ENCODE results near the gene DNAH14. TPM values are rescaled to one million over a fixed set of nuclear protein-coding genes. Genes with fewer than 3 reads are reported as not detected.

The DNAH14 gene
- total RNA-seq, 2 donors from 2014 or later, result 2.6 to 5.6 TPM

GRCh38 chr1:225422031-225422605 is 492.6 kb downstream of the DNAH14 start:
- Mint-ChIP-seq H3K4me1 (ENCODE audit: low read depth) (peaks cover 44% of the 10 kb centered on the region), H3K36me3 (ENCODE audit: insufficient read depth in 2 of 2) (peaks cover 3 to 28% of the 10 kb centered on the region in 2 donors), H3K9me3 (no peaks in the 10 kb centered on the region), H3K27ac (peak overlapping the region; percentile 68), H3K27me3 (ENCODE audit: low read depth) (no peaks in the 10 kb centered on the region), H3K4me3 (no peak overlapping the region)
- ATAC-seq (replicated peaks in 1 of 2) (no peak), DNase-seq (no peak)

DNA sequence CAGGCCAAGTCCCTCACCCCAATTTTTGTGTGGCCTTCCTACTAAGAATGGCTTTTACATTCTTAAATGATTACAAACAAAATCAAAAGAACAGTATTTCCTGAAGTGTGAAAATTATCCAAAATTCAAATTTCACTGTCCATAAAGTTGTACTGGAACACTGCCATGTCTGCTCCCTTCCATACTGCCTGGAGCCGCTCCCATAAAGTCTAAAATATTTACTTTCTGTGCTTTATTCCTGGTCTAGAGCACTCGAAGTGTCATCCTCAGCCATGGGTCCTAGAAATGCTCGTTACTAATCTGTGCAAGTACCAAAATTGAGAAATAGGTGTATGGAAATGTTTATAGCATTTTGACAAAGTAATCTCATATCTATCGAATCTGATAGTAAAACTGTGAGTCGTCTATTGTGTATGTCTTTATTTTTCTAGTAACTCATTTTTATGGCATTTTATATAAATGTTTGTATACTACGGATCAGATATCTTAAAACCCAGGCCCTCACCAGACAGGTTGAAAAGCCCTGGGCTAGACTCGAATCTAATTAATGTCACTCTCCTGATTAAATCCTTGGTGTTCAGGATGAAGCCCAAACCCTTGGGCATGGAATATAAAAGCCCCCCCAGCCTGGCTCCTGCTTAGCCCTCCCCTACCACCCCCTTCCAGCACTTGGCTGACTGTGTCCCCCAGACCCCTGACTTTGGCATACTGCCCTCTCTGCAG is 493.5 kb downstream of the DNAH14 start:
- DNase-seq (no peak), ATAC-seq (replicated peaks in 1 of 2) (no peak)
- no peaks in the 10 kb centered on the region for H3K9me3 Mint-ChIP-seq
- no peaks in the 10 kb centered on the region for H3K27me3 Mint-ChIP-seq (ENCODE audit: low read depth)
- peak overlapping the region; percentile 68 for H3K27ac Mint-ChIP-seq
- peaks cover 3 to 23% of the 10 kb centered on the region in 2 donors for H3K36me3 Mint-ChIP-seq (ENCODE audit: insufficient read depth in 2 of 2)
- H3K4me1 Mint-ChIP-seq (ENCODE audit: low read depth), result peaks cover 44% of the 10 kb centered on the region
- H3K4me3 Mint-ChIP-seq, result peak overlapping the region; percentile 12 to 95

GRCh38 chr1:225423518-225423855 is 494.0 kb downstream of the DNAH14 start:
- H3K4me1 Mint-ChIP-seq (ENCODE audit: low read depth), result peaks cover 44% of the 10 kb centered on the region
- DNase-seq, result no peak
- peak overlapping the region; percentile 0 for H3K27ac Mint-ChIP-seq
- no peak for ATAC-seq (replicated peaks in 1 of 2)
- peak overlapping the region; percentile 12 to 95 for H3K4me3 Mint-ChIP-seq
- H3K9me3 Mint-ChIP-seq, result no peaks in the 10 kb centered on the region
- peaks cover 1 to 19% of the 10 kb centered on the region in 2 donors for H3K36me3 Mint-ChIP-seq (ENCODE audit: insufficient read depth in 2 of 2)
- no peaks in the 10 kb centered on the region for H3K27me3 Mint-ChIP-seq (ENCODE audit: low read depth)

- no peaks in the 10 kb centered on the region for H3K9me3 Mint-ChIP-seq
- DNase-seq (no peak), ATAC-seq (replicated peaks in 1 of 2) (no peak)
- H3K36me3 Mint-ChIP-seq (ENCODE audit: insufficient read depth in 2 of 2), result peaks cover 1 to 15% of the 10 kb centered on the region in 2 donors
- H3K27me3 Mint-ChIP-seq (ENCODE audit: low read depth), result no peaks in the 10 kb centered on the region
- peaks cover 54% of the 10 kb centered on the region for H3K4me1 Mint-ChIP-seq (ENCODE audit: low read depth)
- H3K27ac Mint-ChIP-seq, result peak overlapping the region; percentile 30
- peak overlapping the region; percentile 88 to 95 for H3K4me3 Mint-ChIP-seq
Observed at GRCh38 chr1:225424562-225425200, 495.2 kb downstream of the DNAH14 start.

- Mint-ChIP-seq H3K27me3 (ENCODE audit: low read depth) (no peaks in the 10 kb centered on the region), H3K27ac (peak overlapping the region; percentile 81), H3K4me1 (ENCODE audit: low read depth) (peaks cover 60% of the 10 kb centered on the region), H3K36me3 (ENCODE audit: insufficient read depth in 2 of 2) (peaks cover 1 to 14% of the 10 kb centered on the region in 2 donors), H3K9me3 (no peaks in the 10 kb centered on the region), H3K4me3 (peak overlapping the region; percentile 88 to 95)
- ATAC-seq (replicated peaks in 1 of 2) (no peak), DNase-seq (no peak)
Observed at GRCh38 chr1:225425201-225425786, 495.8 kb downstream of the DNAH14 start.

GRCh38 chr1:225426395-225427234 is 497.1 kb downstream of the DNAH14 start:
- peaks cover 61% of the 10 kb centered on the region for H3K4me1 Mint-ChIP-seq (ENCODE audit: low read depth)
- no peaks in the 10 kb centered on the region for H3K27me3 Mint-ChIP-seq (ENCODE audit: low read depth)
- H3K9me3 Mint-ChIP-seq, result no peaks in the 10 kb centered on the region
- H3K4me3 Mint-ChIP-seq, result peak overlapping the region; percentile 88 to 95
- DNase-seq (peak; percentile 29 to 33), ATAC-seq (replicated peaks in 1 of 2) (peak in 1 of 2 donors; percentile 6)
- peaks cover 1 to 8% of the 10 kb centered on the region in 2 donors for H3K36me3 Mint-ChIP-seq (ENCODE audit: insufficient read depth in 2 of 2)
- peak overlapping the region; percentile 79 for H3K27ac Mint-ChIP-seq

DNA sequence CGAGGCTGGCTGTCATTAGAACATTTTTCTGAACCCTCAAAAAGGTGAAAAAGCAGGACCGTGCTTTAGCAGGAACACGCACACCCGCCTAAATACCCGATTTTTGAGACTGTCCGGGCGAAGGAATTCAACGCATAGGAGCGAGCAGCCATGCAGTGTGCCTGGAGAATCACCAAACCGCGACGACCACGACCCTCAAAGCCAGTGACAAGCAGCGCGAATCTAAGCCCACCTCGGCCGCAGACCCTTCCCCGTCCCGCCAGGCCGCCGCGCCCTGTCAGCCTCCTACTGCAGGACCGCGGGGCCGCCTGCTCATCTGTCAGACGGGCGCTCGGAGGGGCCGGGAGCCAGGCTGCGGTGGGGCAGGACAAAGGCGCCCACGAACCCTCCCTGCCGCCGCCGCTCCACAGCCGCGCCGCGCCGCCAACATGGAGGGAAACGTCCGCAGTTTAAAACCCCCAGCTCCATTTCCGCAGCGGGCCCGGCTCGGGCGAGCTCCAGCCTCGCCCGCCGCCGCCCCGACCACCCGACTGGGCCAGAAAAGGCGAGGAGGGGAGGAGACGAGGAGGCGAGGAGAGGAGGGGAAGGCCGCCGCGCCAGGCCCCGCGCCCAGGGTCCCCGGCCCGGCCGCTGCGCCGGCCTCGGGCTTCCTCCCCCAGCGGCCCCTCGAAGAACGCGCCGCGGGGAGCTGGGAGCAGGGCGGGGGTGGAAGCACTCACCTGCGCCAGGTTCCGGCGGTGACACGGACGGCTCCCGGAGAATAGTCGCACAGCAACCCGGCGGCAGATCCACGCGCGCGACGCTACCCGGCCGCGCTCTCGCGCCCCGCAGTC is 498.0 kb downstream of the DNAH14 start, which contains the start of gene LBR:
Gene LBR, minus strand, starts transcription at position 804 of the 833 bp plus-strand sequence. CDS start 3,963 bp downstream, outside the sequence.
- Mint-ChIP-seq H3K36me3 (ENCODE audit: insufficient read depth in 2 of 2) (peaks cover 1 to 7% of the 10 kb centered on the region in 2 donors), H3K4me1 (ENCODE audit: low read depth) (peaks cover 52% of the 10 kb centered on the region), H3K9me3 (no peaks in the 10 kb centered on the region), H3K27me3 (ENCODE audit: low read depth) (no peaks in the 10 kb centered on the region), H3K27ac (peak within 1 kb of the TSS; percentile 94), H3K4me3 (peak within 1 kb of the TSS; percentile 89 to 95)
- ATAC-seq (replicated peaks in 1 of 2) (peak; percentile 38 to 41), DNase-seq (peak; percentile 50 to 60)

DNA sequence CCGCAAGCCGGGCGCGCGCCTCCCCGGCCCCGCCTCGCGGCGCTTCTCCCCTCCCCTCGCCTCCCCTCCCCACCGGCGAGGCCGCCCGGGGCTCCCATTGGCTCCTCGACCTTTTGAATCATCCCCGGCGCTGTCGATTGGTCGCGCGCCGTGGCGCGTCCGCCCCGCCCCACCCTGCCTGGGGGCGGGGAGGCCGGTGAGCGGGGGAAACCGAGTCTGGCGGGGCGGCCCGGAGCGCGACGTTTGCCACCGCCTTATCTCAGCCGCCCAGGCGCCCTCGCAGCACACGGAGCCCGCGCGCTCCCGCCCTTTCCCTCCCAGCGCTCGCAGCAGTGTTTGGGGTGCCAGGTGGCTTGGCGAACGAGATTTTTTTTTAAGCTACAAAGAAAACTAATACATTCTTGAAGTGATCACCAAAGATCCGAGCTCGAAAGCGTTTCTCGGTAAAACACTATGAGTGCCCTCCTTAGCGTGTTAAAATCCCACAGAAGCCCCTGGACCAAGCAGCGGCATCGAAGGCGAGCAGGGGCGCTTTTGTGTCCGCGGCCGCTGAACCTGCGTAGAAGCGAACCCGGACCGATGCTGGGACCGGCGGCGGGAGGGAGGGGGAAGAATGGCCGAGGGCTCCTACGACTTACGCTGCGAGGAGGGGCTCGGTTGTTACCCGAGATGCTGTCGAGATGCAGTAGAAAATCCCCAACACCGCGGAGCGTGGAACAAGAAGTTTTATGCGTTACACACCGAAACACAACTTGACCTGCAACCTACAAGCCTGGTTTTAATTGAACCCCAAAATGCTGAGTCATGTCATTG is 498.8 kb downstream of the DNAH14 start:
- Mint-ChIP-seq H3K4me1 (ENCODE audit: low read depth) (peaks cover 44% of the 10 kb centered on the region), H3K27ac (peak overlapping the region; percentile 94), H3K4me3 (peak overlapping the region; percentile 89 to 95), H3K9me3 (no peaks in the 10 kb centered on the region), H3K36me3 (ENCODE audit: insufficient read depth in 2 of 2) (peaks cover 1 to 4% of the 10 kb centered on the region in 2 donors), H3K27me3 (ENCODE audit: low read depth) (no peaks in the 10 kb centered on the region)
- DNase-seq (peak; percentile 92 to 96), ATAC-seq (replicated peaks in 1 of 2) (peak; percentile 95)

DNA sequence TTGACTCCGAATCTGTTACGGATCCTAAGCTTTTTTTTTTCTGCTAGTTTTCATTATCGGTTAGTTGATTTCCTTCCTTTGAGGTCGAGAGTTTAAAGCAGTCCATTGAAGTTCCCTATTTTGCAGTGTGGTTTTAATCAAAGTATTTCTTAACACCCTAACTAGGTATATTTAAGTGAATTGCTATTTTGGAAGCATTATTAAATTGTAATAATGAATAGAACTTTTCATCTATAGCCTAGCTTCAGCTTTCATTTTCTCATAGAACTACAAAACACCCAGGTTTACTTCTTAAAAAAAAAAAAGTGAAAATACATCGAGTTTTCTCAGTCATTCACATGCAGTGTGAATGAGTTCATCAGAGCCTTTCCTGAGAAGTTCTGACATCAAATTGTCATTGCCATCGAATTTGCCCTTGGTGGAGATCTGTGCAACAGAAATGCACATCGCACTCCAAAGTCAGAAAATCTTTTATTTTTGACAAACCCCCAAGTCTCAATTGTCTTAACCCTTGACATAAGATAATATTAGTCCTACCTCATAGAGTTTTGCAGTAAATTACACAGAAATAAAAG is 499.5 kb downstream of the DNAH14 start:
- Mint-ChIP-seq H3K36me3 (ENCODE audit: insufficient read depth in 2 of 2) (peaks cover 1 to 4% of the 10 kb centered on the region in 2 donors), H3K4me3 (peak overlapping the region; percentile 89 to 95), H3K4me1 (ENCODE audit: low read depth) (peaks cover 37% of the 10 kb centered on the region), H3K27me3 (ENCODE audit: low read depth) (no peaks in the 10 kb centered on the region), H3K27ac (peak overlapping the region; percentile 94), H3K9me3 (no peaks in the 10 kb centered on the region)
- ATAC-seq (replicated peaks in 1 of 2), result no peak
- no peak for DNase-seq

DNA sequence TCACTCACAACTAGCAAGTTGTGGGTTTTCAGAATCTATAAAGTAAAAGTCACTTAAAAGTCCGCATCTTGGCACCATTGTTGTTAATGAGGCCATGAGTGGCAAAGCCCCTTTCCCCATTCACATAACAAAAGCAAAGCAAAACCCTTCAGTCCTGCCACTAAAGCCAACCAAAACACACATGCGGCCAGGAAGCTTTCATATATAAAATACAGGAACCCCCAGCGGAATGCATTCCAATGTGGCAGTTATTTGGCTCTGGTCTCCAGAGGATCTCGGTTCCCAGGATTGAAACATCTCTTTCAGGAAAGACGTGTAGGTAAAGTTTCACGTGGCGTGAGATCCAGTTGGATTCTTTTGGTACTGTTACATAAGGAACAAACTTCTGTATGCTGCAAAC is 500.8 kb downstream of the DNAH14 start:
- Mint-ChIP-seq H3K4me3 (peak overlapping the region in 1 of 2 donors; percentile 67), H3K27me3 (ENCODE audit: low read depth) (no peaks in the 10 kb centered on the region), H3K4me1 (ENCODE audit: low read depth) (peaks cover 24% of the 10 kb centered on the region), H3K9me3 (no peaks in the 10 kb centered on the region), H3K36me3 (ENCODE audit: insufficient read depth in 2 of 2) (peaks cover 1 to 4% of the 10 kb centered on the region in 2 donors), H3K27ac (no peak overlapping the region)
- ATAC-seq (replicated peaks in 1 of 2) (no peak), DNase-seq (no peak)
